COLO668 (cell line): Measurements from ENCODE around the gene PACSIN2.
A peak's percentile ranks its signal among the peaks of the same experiment; 100 is the strongest.
"Not testable (repeated sequence)": the region's sequence is repeated elsewhere in the genome, so short reads cannot be mapped to it uniquely, and the experiment has no call there.

Experiments used
- DNase-seq: peaks from one replicate; lab custom pipeline; 2025; ENCODE audit not compliant: unreplicated experiment; lab: John Stamatoyannopoulos, UW

Gene PACSIN2

GRCh38 chr22:43012390-43012789, 2.6 kb downstream of the PACSIN2 start:
- no peak for DNase-seq

GRCh38 chr22:43011079-43011478, 3.9 kb downstream of the PACSIN2 start:
- DNase-seq: no peak

DNA sequence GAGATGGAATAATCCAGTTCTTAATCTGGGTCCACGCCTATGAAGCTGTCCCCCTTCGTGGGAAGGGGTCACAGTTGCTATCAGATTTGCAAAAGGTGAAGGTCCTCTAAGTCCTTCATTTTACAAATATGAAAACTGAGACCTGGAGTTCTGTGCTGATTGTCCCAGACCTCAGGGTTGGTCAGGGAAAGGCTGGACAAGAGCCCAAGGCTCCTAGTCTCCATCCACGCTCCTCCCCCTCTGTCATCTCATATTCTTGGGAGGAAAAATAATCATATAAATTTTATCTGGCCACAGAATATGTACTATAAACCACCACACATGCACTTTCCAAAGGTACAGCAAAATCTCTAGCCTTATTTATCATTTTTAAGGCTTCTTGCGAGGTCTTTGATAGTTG, 5.5 kb downstream of the PACSIN2 start:
- no peak for DNase-seq

DNA sequence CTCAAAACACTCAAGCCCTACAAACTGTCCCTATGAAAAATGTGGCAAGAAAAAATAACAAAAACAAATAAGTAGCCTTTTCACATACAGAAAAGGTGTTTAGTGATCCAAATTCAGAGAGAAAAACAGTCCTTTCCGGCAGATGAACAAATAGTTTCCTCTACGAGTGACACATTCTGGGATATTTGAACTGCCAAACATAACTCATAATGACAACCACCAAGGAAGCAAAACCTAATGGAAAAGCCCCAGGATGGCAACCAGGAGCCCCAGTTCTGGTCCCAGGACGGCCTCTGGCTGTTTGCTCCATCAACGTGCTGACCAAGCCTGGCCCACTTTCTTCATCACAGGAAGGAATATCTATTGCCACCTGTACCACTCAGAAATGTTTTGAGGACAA, 6.0 kb downstream of the PACSIN2 start:
- DNase-seq: no peak

GRCh38 chr22:43008509-43008908, 6.4 kb downstream of the PACSIN2 start:
- DNase-seq: no peak

GRCh38 chr22:43007519-43008102, 7.3 kb downstream of the PACSIN2 start:
- peak; percentile 40 for DNase-seq

GRCh38 chr22:43006753-43007152, 8.2 kb downstream of the PACSIN2 start:
- DNase-seq: no peak

GRCh38 chr22:43006016-43006505, 8.9 kb downstream of the PACSIN2 start:
- DNase-seq: no peak

- no peak for DNase-seq
Observed at GRCh38 chr22:43005106-43005505, 9.8 kb downstream of the PACSIN2 start.

DNA sequence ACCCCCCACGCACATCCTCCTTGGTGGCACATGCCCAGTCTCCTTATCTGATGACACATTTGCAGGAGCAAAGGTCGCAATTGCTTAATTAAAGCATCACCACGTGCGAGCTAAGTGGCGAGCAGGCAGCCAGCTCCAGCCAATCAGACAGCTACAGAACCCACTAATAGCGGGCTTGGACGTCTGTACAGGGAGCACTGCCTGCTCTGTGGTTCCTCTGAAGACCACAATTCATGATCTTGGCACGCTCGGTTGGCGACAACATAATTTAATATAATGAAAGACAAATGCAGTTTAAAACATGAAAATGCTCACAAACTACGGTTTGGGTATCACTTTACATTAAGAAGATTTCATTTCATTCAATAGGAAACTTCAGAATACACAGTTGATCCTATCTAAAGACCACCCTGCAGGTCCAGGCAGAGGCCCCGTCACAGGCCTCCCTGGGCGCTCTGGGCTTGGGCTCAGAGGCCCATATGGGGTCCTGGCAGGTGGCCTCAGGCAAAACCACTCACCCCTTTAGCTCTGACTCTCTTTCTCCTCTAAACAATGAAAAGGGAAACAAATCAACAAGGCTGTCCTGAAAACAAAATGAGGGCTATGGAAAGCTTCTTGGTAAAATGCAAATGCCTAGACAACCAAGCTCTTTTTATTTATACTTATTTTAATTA, 10.4 kb downstream of the PACSIN2 start:
- no peak for DNase-seq

DNA sequence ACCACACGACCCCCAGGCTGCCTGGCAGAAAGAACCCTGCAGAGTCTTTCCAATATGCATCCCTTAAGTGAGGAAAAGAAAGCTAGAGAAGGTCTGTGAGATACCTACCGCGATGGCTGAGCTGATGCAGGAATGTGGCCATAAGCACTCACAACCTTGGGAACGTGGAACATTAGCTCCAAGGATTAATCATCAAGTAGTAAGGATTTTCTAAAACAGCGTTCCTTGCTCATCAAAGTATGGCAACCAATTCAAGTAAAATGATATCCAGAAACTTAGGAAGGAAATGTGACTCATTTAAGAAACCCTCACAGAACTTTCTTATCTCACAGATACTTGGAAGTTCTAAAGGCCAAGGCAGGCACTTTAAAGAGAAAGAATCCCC, 12.8 kb downstream of the PACSIN2 start:
- no peak for DNase-seq

- no peak for DNase-seq
Observed at GRCh38 chr22:43001271-43002201, 13.4 kb downstream of the PACSIN2 start.

GRCh38 chr22:43000441-43001175, 14.3 kb downstream of the PACSIN2 start:
- no peak for DNase-seq

- DNase-seq: no peak
Observed at GRCh38 chr22:42997582-42998090, 17.3 kb downstream of the PACSIN2 start.

GRCh38 chr22:42996646-42997365, 18.1 kb downstream of the PACSIN2 start:
- no peak for DNase-seq

- DNase-seq: not testable (repeated sequence)
Observed at GRCh38 chr22:42995654-42996053, 19.3 kb downstream of the PACSIN2 start.

GRCh38 chr22:42994917-42995562, 19.9 kb downstream of the PACSIN2 start:
- no peak for DNase-seq

GRCh38 chr22:42994276-42994916, 20.6 kb downstream of the PACSIN2 start:
- no peak for DNase-seq

GRCh38 chr22:42993651-42994275, 21.2 kb downstream of the PACSIN2 start:
- no peak for DNase-seq
